Upper lobe of left lung (tissue), 4 donors: ENCODE data around the gene KRT74.

Experiments used
- POLR2A ChIP-seq, 4 donors: fragments of 450-650 bp; IDR thresholded peaks; one replicate each; pipeline ENCODE4 v1.5.1; 2016 to 2017; ENCODE audit warnings: antibody characterized with exemption in 4 of 4, mild to moderate bottlenecking in 2 of 4
- TF ChIP-seq, protein P1 (sequence below), 6 experiments: fragments of 450-650 bp in 4 of 6; fragments of 200-600 bp in 2 of 6; sonication (generic) in 2 of 6; IDR thresholded peaks; one replicate each; pipeline ENCODE4 v1.5.1; 2016 to 2019; ENCODE audit warnings: antibody characterized with exemption in 6 of 6

- TF ChIP-seq, protein P1, sequence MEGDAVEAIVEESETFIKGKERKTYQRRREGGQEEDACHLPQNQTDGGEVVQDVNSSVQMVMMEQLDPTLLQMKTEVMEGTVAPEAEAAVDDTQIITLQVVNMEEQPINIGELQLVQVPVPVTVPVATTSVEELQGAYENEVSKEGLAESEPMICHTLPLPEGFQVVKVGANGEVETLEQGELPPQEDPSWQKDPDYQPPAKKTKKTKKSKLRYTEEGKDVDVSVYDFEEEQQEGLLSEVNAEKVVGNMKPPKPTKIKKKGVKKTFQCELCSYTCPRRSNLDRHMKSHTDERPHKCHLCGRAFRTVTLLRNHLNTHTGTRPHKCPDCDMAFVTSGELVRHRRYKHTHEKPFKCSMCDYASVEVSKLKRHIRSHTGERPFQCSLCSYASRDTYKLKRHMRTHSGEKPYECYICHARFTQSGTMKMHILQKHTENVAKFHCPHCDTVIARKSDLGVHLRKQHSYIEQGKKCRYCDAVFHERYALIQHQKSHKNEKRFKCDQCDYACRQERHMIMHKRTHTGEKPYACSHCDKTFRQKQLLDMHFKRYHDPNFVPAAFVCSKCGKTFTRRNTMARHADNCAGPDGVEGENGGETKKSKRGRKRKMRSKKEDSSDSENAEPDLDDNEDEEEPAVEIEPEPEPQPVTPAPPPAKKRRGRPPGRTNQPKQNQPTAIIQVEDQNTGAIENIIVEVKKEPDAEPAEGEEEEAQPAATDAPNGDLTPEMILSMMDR (IDR thresholded peaks at IDR 0.05), result peak in 1 of 6 experiments; percentile 21
- no peak for TF ChIP-seq POLR2A (IDR thresholded peaks at IDR 0.05)
Measured at GRCh38 chr12:52543985-52544883, 29.4 kb downstream of the KRT74 start.
